Measurements from ENCODE around the gene TXNIP. TPM values are rescaled to one million over a fixed set of nuclear protein-coding genes. Genes with fewer than 3 reads are reported as not detected.
A peak's percentile ranks its signal among the peaks of the same experiment; 100 is the strongest.

The TXNIP gene
- total RNA-seq, 1 experiment from 2014 or later = 23.2 TPM

DNA sequence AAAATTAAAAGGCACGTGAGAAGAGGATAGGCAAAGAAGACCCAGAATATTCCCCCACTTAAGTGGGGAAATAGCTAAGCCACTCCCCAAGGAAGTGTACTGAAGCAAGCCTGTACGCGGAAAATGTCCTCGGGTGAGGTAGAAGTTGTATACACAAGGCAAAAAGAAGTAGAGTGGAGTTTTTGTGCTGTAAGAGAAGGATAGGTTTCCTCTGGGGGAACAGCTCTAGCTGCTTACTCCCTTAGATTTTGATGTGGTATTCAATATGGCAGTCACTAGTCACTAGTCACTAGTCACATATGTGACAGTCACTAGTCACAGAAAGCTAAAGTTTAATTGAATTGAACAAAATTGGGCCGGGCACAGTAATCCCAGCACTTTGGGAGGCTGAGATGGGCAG, 7.6 kb downstream of the TXNIP start:
- H3K4me2 ChIP-seq (ENCODE audit: insufficient read depth, insufficient read length, low read length) = no peak overlapping the region
- H3K4me1 ChIP-seq (ENCODE audit: insufficient read depth, low read length) = peaks cover 9% of the 10 kb centered on the region; the same call in 1 of the 2 replicates
- no peak overlapping the region for H2BK5ac ChIP-seq (ENCODE audit: insufficient read length, low read length)
- H4K20me1 ChIP-seq (ENCODE audit: control insufficient read depth, insufficient read depth, insufficient read length) = no peaks in the 10 kb centered on the region
- no peak overlapping the region for H2AK5ac ChIP-seq (ENCODE audit: insufficient read length, low read length)
- Mint-ChIP-seq H3K9me3 (no peaks in the 10 kb centered on the region), H3K27ac (0 out of 7 replicates have a peak overlapping the region, but pooled peaks of 1 of the 3 experiments have one; percentile 7), H3K36me3 (ENCODE audit: insufficient read depth in 1 of 3, low read depth in 3 of 3) (peaks cover 11 to 15% (median 14%) of the 10 kb centered on the region in 3 experiments; a peak in 6 of 7 replicates), H3K4me1 (peaks cover 23 to 38% of the 10 kb centered on the region in 2 experiments), H3K27me3 (ENCODE audit: low read depth) (no peaks in the 10 kb centered on the region), H3K4me3 (no peak overlapping the region)
- H3K56ac ChIP-seq (ENCODE audit: insufficient read length, low read depth, low read length) = no peak overlapping the region
- no peak overlapping the region for H3K18ac ChIP-seq (ENCODE audit: insufficient read length, low read depth, low read length)
- H2AFZ ChIP-seq (ENCODE audit: low read length) = no peak overlapping the region
- no peak overlapping the region for H4K8ac ChIP-seq (replicated peaks; ENCODE audit: insufficient read length, low read depth, low read length)
- no CpG with 5 or more reads among the region's 5 CpGs for WGBS (ENCODE audit: extremely low coverage, insufficient read length, low lambda C conversion rate)
- no peak overlapping the region for H2BK20ac ChIP-seq (ENCODE audit: low read depth, low read length, poor library complexity, severe bottlenecking)
- H3K14ac ChIP-seq (ENCODE audit: insufficient read depth, low read length) = no peak overlapping the region
- no peak overlapping the region for H2BK12ac ChIP-seq (ENCODE audit: insufficient read length, low read depth, low read length)
- no peaks in the 10 kb centered on the region for H3K23me2 ChIP-seq (ENCODE audit: insufficient read length, low read depth, low read length, poor library complexity, severe bottlenecking)
- no peak overlapping the region for H2BK120ac ChIP-seq (ENCODE audit: low read depth, low read length, poor library complexity, severe bottlenecking)
- DNase-seq = no peak
- no peak overlapping the region for H2BK15ac ChIP-seq (ENCODE audit: low read depth, low read length)
- no peaks in the 10 kb centered on the region for H3K9me3 ChIP-seq (ENCODE audit: control insufficient read depth, low read depth, low read length)
- H3T11ph ChIP-seq (ENCODE audit: low read length) = no peak overlapping the region
- no peak overlapping the region for H4K91ac ChIP-seq (ENCODE audit: insufficient read length, low read depth, low read length)
- H3K79me1 ChIP-seq (ENCODE audit: insufficient read depth, low read depth, low read length, poor library complexity, severe bottlenecking) = no peaks in the 10 kb centered on the region
- no peak for TF ChIP-seq CTCF (conservative IDR thresholded peaks at IDR 0.05)
- no peak overlapping the region for H3K23ac ChIP-seq (ENCODE audit: insufficient read length, low read depth, low read length)
- no peak overlapping the region for H3K4ac ChIP-seq (ENCODE audit: low read depth, low read length)
- H4K5ac ChIP-seq (ENCODE audit: insufficient read length, low read depth, low read length) = no peak overlapping the region
- no peak overlapping the region for H3K9ac ChIP-seq (ENCODE audit: extremely low read depth, insufficient read length, low read length)
- no peak overlapping the region for H3K27ac ChIP-seq (ENCODE audit: insufficient read length, low read depth, low read length)
- no peaks in the 10 kb centered on the region for H3K27me3 ChIP-seq (ENCODE audit: insufficient read depth, low read length)
- H3K79me2 ChIP-seq (ENCODE audit: insufficient read depth, low read length) = no peaks in the 10 kb centered on the region

Data from H9 (cell line).